Adrenal gland (tissue), 5 donors: ENCODE results near the gene ZNF735.

Source experiments
- CTCF ChIP-seq, 6 experiments: fragments of 450-650 bp in 4 of 6; fragments of 200-600 bp in 2 of 6; sonication (generic) in 1 of 6; IDR thresholded peaks; 1 replicate in 5 of 6; 2 replicates in 1 of 6; pipeline versions ENCODE4 v1.5.1 to v1.8.0; 2016 to 2021; ENCODE audit warnings: antibody characterized with exemption in 6 of 6, mild to moderate bottlenecking in 2 of 6, moderate library complexity in 1 of 6
- POLR2A ChIP-seq, 2 donors: fragments of 450-650 bp; IDR thresholded peaks; one replicate each; pipeline ENCODE4 v1.6.1; 2017; ENCODE audit warnings: antibody characterized with exemption in 2 of 2, mild to moderate bottlenecking in 2 of 2, moderate library complexity in 1 of 2
- donor health status: DM: no; HTN: no; CAD: no.

GRCh38 chr7:64192775-64193174 is 14.2 kb upstream of the ZNF735 start:
- no peak for TF ChIP-seq CTCF (IDR thresholded peaks at IDR 0.05)
- TF ChIP-seq POLR2A (IDR thresholded peaks at IDR 0.05) = no peak
